GM21423 (cell line): ENCODE measurements around the gene DDIT4.

Source experiments
- ATAC-seq: cut with Tn5 transposase; IDR thresholded peaks from one replicate; pipeline ENCODE4 v1.9.1; 2021; ENCODE audit warnings: mild to moderate bottlenecking, moderate library complexity; ENCODE audit not compliant: unreplicated experiment

The DDIT4 gene

GRCh38 chr10:72315611-72316385 lies 42.1 kb downstream of the DDIT4 start:
- no peak for ATAC-seq

- no peak for ATAC-seq
These were observed 42.6 kb downstream of the DDIT4 start for GRCh38 chr10:72316386-72316700.

- no peak for ATAC-seq
These were observed 43.2 kb downstream of the DDIT4 start for GRCh38 chr10:72316748-72317435.

GRCh38 chr10:72318418-72319262 lies 44.9 kb downstream of the DDIT4 start:
- no peak for ATAC-seq

GRCh38 chr10:72319416-72320254 lies 45.9 kb downstream of the DDIT4 start:
- ATAC-seq, result peak; percentile 54

GRCh38 chr10:72320676-72321247 lies 47.0 kb downstream of the DDIT4 start:
- ATAC-seq, result peak; percentile 70

- no peak for ATAC-seq
These were observed 47.7 kb downstream of the DDIT4 start for GRCh38 chr10:72321248-72322029.

- ATAC-seq, result no peak
These were observed 48.2 kb downstream of the DDIT4 start for GRCh38 chr10:72322030-72322279.

- ATAC-seq, result no peak
These were observed 48.7 kb downstream of the DDIT4 start for GRCh38 chr10:72322280-72323058.

- ATAC-seq, result no peak
These were observed 49.5 kb downstream of the DDIT4 start for GRCh38 chr10:72323108-72323749.

- no peak for ATAC-seq
These were observed 50.1 kb downstream of the DDIT4 start for GRCh38 chr10:72323771-72324191.
